Panc1 (cell line): ENCODE measurements around the gene ZMYM2.
"Not testable (repeated sequence)": the region's sequence is repeated elsewhere in the genome, so short reads cannot be mapped to it uniquely, and the experiment has no call there.

Experiments used
- POLR2AphosphoS5 ChIP-seq: IDR thresholded peaks from 2 replicates; pipeline ENCODE4 v1.6.1; 2012; ENCODE audit warnings: mild to moderate bottlenecking, low read depth, low read length, moderate library complexity
- SIN3A ChIP-seq: IDR thresholded peaks from 2 replicates; pipeline ENCODE4 v1.6.1; 2012; ENCODE audit warnings: low read depth, mild to moderate bottlenecking, low read length, moderate library complexity, borderline replicate concordance; ENCODE audit not compliant: insufficient read depth
- TF ChIP-seq, protein P1 (sequence below): fragments of 450-650 bp; IDR thresholded peaks from 2 replicates; pipeline ENCODE4 v1.5.1; 2017; ENCODE audit warnings: mild to moderate bottlenecking
- TF ChIP-seq, protein P2 (sequence below), 2 experiments: IDR thresholded peaks; 2 replicates each; pipeline ENCODE4 v1.6.1; 2011 to 2012; ENCODE audit warnings: low read depth in 2 of 2, control low read depth in 1 of 2, low read length in 1 of 2, mild to moderate bottlenecking in 1 of 2, moderate library complexity in 1 of 2; ENCODE audit not compliant: insufficient read depth in 1 of 2

DNA sequence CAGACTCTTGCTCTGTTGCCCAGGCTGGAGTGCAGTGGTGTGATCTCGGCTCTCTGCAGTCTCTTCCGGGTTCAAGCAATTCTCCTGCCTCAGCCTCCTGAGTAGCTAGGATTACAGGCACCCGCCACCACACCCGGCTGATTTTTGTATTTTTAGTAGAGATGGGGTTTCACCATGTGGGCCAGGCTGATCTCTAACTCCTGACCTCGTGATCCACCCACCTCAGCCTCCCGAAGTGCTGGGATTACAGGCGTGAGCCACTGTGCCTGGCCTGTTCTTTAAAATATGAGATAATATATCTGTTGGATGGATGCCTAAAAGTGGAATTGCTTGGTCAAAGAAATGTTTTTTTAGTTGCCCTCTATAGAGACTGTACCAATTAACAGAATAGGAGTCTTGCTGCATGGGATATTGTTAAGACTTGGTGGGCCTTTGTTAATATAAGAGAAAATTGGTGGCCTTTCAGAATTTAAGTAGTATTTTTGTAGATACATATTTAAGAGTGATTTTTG is 16.0 kb downstream of the ZMYM2 start:
- not testable (repeated sequence) for TF ChIP-seq POLR2AphosphoS5, SIN3A
- TF ChIP-seq, protein P1, sequence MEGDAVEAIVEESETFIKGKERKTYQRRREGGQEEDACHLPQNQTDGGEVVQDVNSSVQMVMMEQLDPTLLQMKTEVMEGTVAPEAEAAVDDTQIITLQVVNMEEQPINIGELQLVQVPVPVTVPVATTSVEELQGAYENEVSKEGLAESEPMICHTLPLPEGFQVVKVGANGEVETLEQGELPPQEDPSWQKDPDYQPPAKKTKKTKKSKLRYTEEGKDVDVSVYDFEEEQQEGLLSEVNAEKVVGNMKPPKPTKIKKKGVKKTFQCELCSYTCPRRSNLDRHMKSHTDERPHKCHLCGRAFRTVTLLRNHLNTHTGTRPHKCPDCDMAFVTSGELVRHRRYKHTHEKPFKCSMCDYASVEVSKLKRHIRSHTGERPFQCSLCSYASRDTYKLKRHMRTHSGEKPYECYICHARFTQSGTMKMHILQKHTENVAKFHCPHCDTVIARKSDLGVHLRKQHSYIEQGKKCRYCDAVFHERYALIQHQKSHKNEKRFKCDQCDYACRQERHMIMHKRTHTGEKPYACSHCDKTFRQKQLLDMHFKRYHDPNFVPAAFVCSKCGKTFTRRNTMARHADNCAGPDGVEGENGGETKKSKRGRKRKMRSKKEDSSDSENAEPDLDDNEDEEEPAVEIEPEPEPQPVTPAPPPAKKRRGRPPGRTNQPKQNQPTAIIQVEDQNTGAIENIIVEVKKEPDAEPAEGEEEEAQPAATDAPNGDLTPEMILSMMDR, result not testable (repeated sequence)
- TF ChIP-seq, protein P2, sequence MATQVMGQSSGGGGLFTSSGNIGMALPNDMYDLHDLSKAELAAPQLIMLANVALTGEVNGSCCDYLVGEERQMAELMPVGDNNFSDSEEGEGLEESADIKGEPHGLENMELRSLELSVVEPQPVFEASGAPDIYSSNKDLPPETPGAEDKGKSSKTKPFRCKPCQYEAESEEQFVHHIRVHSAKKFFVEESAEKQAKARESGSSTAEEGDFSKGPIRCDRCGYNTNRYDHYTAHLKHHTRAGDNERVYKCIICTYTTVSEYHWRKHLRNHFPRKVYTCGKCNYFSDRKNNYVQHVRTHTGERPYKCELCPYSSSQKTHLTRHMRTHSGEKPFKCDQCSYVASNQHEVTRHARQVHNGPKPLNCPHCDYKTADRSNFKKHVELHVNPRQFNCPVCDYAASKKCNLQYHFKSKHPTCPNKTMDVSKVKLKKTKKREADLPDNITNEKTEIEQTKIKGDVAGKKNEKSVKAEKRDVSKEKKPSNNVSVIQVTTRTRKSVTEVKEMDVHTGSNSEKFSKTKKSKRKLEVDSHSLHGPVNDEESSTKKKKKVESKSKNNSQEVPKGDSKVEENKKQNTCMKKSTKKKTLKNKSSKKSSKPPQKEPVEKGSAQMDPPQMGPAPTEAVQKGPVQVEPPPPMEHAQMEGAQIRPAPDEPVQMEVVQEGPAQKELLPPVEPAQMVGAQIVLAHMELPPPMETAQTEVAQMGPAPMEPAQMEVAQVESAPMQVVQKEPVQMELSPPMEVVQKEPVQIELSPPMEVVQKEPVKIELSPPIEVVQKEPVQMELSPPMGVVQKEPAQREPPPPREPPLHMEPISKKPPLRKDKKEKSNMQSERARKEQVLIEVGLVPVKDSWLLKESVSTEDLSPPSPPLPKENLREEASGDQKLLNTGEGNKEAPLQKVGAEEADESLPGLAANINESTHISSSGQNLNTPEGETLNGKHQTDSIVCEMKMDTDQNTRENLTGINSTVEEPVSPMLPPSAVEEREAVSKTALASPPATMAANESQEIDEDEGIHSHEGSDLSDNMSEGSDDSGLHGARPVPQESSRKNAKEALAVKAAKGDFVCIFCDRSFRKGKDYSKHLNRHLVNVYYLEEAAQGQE (IDR thresholded peaks at IDR 0.05; ENCODE audit: insufficient read depth in 1 of 2, low read depth in 2 of 2, low read length in 1 of 2), result not testable (repeated sequence)
